ENCODE results near the gene PBRM1.

- TF ChIP-seq POLR2A (IDR thresholded peaks at IDR 0.05; ENCODE audit: borderline replicate concordance, extremely low read depth, insufficient read depth, insufficient read length) (no peak), CTCF (IDR thresholded peaks at IDR 0.05 in 2 of 3, conservative IDR thresholded peaks at IDR 0.05 in 1 of 3; ENCODE audit: borderline replicate concordance in 1 of 3, insufficient read depth in 1 of 3, low read depth in 2 of 3, low read length in 2 of 3) (no peak), EGR1 (IDR thresholded peaks at IDR 0.05; ENCODE audit: low read depth) (no peak), CEBPB (IDR thresholded peaks at IDR 0.05; ENCODE audit: low read depth) (no peak)
- TF ChIP-seq, protein P1, sequence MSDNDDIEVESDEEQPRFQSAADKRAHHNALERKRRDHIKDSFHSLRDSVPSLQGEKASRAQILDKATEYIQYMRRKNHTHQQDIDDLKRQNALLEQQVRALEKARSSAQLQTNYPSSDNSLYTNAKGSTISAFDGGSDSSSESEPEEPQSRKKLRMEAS (IDR thresholded peaks at IDR 0.05) = no peak
Observed at GRCh38 chr3:52506266-52506966, 179.3 kb downstream of the PBRM1 start.

Measured in HCT116 (cell line).